ENCODE measurements around the gene RNASE1. TPM values are rescaled to one million over a fixed set of nuclear protein-coding genes. Genes with fewer than 3 reads are reported as not detected.

Gene RNASE1
- total RNA-seq, 1 donor from 2014 or later = 609 TPM

DNA sequence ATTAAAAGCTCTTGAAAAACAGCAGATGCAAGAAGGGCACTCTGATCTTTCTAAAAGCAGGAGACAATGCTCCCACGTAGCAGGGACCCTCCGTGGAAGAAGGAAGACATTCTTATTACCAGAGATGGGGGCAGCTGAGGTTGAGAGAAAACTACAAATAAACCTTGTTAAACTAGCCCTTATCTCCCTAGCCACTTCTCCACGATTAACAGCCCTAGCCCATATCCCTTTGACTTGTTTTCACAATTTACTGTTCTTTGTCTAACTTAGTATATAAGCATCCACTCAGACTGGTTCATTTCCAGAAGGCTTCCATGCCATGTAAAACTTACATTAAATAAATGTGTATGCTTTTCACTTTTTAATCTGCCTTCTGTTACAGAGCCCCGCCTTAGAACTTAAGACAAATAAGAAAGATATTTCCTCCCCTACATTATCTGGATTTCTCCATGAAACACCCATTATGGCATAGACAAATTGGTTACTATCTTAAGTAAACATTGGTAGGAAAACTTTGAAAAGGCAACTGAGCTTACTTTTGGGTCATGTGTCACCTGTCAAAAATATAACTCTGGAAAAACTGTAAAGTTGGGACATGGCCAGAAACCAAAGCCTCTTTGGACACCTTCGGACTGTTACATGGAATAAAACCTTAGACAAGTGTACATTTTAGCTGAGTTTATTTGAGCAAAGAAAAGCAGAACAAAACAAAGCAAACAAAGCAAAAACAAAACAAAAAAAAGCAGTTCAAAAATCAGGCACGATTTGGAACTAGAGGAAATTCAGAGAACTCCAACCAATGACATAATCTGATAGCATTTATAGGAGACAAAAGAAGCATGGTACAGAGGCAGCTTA is 4.9 kb upstream of the RNASE1 start:
- no peak for DNase-seq (ENCODE audit: low spot score)

DNA sequence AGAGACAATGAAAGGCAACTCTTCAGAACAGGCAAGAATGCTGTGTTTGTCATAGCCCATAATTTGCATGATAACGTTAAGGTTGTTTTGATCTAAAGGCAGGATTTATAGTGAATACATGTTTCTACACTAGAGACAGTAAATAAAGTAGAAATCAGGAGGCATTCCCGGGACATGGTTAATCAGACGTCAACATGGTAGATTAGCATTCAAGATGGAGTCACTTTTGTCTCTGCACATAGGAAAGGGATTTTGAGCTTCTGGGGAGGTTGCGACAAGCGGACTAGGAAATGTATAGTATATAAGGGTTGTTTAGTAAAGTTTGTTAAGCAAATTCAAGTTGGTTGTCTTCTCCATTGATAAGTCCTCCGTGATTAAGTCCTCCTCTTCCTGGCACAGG is 2.8 kb upstream of the RNASE1 start:
- no peak for DNase-seq (ENCODE audit: low spot score)

DNA sequence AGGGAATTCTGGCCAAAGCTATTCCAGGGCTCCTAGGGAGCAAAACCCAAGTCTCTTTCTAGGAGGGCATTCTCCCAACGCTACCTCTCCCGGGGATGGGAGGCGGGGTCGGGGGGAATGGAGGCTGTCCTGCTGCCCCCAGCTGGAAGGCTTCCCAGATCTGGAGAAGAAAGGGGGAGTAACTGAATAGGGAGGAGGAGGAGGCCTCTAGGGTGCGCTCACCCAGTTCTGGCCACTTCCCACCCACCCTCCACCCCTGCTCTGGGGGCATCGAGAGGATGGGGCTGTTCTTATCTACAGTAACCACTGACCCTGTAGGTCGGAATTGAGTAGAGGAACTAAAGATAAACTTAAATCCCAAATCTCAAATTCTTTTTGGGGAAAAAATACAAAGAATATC is 579 bp upstream of the RNASE1 start:
- no peak for DNase-seq (ENCODE audit: low spot score)

DNA sequence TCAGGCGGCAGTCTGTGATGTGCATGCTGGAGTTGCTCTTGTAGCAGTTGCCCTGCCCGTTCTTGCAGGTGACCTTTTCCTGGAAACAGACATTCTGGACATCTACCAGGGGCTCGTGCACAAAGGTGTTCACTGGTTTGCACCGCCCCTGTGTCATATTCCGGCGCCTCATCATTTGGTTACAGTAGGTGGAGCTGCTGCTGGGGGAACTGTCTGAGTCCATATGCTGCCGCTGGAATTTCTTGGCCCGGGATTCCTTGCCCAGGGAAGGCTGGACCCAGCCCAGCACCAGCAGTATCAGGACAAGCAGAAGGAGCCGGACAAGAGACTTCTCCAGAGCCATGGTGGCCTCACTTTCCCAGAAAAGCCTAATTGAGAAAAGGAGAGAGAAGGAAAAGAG is 918 bp downstream of the RNASE1 start:
- DNase-seq (ENCODE audit: low spot score) = peak; percentile 38

DNA sequence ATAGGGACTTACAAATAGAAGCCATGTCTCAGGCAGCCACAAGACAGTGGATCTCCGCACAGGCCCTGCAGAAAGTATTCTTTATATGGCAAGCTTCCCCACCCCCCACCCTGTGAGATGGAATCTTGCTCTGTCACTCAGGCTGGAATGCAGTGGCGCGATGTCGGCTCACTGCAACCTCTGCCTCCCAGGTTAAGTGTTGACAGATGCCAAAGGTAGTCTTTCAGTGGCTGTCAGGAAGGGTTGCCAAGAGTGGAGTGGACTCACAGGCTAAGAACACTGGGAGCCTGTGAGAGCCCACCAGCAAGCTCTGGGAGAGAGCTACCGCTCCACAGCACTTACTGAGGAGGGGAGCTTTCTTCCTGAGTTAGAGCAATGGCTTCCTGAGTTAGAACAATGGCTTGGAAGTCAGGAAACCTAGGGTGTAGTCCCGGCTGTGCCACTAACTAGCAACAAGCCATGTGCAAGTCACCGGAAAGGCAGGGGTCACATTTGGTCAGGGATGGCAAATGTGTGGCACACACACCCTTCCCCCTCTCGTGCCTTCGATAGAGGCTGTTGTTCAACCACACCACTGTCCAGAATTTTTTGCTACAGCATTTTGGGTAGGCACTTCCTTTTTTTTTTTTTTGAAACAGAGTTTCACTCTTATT is 2.6 kb downstream of the RNASE1 start:
- DNase-seq (ENCODE audit: low spot score) = peak; percentile 45

DNA sequence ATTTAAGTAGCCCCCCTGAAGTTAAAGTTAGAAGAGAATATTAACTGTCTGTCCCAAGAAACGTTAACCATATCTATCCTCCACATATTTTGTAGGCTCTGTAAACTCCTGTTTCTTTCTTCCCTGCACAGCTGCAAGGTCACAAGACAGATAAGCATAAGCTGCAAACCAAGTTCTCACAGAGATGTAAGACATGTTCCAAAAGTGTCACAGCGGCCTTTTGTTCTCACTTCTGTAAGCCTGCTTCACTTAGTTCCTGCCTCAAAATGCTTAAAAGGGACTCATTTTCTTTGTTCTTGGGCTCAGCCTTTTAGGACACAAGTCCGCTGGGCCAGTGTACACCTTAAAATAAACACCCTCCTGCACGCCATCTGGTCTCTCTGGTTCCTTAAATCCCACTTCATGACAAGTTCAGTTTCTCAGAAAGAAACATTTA is 3.2 kb downstream of the RNASE1 start:
- DNase-seq (ENCODE audit: low spot score) = no peak

DNA sequence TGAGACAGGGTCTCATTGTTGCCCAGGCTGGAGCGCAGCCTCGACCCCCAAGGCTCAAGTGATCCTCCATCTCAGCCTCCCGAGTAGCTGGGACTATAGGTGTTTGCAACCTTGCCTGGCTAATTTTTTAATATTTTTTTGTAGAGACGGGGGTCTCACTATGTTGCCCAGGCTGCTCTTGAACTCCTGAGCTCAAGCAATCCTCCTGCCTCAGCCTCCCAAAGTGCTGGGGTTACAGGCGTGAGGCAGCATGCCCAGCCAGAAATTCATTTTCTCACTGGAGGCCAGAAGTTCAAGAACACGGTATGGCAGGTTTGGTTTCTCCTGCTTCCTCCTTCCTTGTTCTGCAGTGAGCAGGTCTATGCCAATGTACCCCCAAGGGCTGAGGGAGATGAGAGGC is 3.7 kb downstream of the RNASE1 start:
- no peak for DNase-seq (ENCODE audit: low spot score)

DNA sequence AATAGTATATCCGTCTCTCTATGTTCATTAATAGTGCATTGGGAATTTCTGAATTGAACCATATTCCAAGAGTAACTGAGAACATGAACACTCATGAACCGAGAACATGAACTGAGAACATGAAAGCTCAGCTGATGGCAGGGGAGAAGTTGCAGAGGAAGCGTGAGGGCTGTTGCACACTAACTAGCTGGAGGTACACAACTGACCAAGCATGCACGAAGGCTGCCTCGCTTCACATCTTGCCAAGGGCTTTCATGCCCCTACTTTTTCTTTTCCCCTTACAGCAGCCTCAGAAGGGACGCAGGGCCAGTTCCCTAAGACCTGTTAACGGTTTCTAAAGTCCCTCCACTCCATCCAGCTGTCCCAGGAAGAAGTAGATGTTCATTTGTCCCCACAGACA is 4.3 kb downstream of the RNASE1 start:
- no peak for DNase-seq (ENCODE audit: low spot score)

DNA sequence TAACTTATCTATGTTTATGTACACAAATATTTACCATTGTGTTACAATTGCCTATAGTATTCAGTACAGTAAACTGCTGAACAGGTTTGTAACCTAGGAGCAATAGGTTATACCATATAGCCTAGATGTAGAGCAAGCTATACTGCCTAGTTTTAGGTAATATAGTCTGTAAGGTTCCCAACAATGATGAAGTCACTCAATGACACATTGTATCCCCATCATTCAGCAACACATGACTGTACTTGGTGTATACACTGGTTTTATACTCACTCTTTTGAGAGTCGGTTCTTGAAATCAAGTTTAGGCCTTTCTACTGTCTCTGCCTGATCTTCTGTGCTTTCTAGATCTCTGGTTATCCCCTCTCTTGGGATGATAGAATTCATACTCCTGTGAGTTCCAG is 5.5 kb downstream of the RNASE1 start:
- no peak for DNase-seq (ENCODE audit: low spot score)

DNA sequence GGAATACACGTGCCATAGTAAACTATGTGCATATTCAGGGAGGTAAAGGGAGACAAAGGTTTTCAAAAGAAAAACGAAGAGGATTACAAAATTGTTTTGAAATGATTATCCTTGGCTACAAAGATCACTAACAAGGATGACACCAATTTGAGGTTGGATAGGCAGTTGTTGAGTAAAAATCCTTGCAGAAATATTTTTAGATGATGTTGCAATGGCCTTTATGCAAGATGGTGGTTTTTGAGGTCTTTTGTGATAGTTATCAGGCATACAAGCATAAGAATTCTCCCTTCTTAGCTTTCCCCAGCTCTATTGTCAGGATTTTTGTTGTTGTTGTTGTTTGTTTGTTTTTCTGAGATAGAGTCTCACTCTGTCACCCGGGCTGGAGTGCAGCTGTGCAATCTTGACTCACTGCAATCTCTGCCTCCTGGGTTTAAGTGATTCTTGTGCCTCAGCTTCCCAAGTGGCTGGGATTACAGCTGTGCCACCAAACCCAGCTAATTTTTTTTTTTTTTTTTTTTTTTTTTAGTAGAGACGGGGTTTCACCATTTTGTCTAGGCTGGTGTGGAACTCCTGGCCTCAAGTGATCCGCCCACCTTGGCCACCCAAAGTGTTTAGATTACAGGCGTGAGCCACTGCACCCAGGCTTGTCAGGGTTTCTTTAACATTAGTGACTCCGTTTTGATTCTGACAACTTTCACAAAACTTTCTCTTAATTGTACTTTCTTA is 7.8 kb downstream of the RNASE1 start:
- no peak for DNase-seq (ENCODE audit: low spot score)

DNA sequence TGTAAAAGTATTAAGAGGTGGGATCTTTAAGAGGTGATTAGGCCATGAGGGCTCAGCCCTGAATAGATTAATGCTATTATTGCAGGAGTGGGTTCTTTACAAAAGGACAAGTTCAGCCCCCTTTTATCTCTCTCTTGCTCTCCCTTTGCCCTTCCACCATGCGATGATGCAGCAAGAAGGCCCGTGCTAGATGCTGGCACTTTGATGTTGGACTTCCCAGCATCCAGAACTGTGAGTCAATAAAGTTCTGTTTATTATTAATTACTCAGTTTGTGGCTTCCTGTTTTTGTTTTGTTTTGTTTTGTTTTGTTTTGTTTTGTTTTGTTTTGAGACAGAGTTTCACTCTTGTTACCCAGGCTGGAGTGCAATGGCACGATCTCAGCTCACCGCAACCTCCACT is 10.1 kb downstream of the RNASE1 start:
- no peak for DNase-seq (ENCODE audit: low spot score)

DNA sequence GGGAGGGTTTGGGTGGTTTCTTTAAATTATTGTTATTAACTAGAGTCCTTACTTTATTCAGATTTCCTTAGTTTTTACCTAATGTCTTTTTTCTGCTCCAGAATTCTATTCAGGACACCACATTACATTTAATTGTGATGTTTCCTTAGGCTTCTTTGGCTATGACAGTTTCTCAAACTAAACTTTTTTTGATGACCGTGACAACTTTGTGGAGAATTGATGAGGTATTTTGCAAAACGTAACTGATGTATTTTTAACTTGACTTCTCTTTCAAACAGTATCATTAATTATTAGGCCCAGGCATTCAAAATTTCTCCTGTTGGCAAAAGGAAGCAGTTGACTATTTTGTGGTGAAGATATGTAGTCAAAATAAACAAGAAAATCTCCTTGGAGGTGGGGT is 11.0 kb downstream of the RNASE1 start:
- DNase-seq (ENCODE audit: low spot score) = no peak

DNA sequence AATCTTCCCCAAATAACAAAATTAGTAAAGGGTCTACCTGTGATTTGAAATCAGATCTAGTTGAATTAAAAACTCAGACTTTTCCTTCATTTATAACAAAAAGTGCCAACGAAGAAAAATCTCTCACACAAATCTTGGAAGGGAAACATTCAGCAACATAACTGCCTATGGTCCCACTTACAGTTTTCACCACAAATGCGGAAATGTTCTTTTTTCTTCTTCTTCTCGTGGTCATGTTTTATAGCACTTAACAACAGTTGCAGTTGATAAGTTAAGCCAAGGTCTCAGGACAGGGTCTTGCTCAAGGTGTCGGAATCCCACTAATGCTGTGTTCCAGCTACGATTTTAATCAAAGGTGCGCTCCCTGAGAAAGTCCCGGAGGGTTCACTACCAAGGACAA is 11.5 kb downstream of the RNASE1 start:
- no peak for DNase-seq (ENCODE audit: low spot score)

DNA sequence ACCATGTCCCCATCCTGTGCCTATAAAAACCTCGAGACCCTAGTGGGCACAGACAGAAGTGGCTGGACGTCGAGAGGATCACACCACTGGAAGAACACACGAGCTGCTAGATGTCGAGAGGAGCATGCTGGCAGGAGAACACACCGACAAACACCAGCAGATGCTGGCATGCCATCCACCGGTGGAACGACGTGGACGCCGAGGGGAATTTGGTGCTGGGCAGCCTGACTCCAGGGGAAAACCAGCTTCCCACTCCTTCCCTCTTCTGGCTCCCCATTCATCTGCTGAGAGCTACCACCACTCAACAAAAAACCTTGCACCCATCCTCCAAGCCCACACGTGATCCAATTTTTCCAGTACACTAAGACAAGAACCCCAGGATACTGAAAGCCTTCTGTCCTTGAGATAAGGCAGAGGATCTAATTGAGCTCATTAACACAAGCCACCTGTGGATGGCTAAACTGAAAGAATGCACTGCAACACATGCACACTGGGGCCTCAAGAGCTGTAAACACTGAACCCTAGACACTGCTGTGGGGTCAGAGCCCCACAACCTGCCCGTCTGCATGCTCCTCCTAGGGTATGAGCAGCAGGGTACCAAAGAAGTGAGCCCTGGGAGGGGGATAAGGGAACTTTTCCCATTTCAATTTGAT is 12.1 kb downstream of the RNASE1 start:
- no peak for DNase-seq (ENCODE audit: low spot score)

DNA sequence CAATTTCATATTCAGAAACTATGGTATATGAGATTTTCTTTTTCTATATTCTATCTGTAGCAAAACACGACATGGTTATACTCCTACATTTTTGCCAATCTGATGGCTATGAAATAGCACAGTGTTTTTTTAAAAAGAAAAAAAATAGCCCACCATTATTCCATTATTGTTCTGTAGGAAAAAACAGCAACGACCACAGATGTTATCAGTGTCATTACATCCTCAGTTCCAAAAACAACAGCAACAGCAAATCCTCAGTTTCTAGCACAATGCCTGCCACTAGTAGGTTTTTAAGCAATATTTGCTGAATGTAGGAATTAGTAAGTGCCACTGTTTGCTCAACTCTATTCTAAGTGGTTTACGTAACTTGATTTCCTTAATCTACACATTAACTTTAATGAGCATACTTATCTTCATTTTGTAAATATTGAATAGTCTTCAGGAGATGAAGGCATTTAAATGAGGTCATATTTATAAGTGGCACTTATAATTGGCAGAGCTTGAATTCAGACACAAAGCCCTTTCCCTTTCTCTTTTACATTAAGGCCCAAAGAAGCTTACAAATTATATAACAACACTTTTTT is 13.3 kb downstream of the RNASE1 start:
- DNase-seq (ENCODE audit: low spot score) = no peak

DNA sequence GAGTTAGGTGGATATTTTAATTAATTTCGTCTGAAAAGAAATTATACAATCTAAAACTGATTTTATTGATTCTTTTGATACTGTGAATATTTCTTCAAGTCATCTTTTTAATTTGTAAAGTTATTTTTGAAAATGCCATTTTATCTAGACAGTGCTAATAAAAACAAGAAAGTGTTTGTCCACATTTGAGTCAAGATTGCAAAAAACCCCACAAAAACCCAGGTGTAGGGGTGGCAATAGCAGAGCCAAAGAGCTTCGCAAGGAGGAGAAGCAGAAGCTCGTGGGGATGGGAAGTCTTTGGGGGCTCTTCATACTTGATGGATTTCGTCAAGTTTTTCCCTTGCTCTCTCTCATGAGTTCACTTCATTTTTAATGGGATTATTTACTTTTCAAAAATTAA is 15.6 kb downstream of the RNASE1 start:
- DNase-seq (ENCODE audit: low spot score) = no peak

DNA sequence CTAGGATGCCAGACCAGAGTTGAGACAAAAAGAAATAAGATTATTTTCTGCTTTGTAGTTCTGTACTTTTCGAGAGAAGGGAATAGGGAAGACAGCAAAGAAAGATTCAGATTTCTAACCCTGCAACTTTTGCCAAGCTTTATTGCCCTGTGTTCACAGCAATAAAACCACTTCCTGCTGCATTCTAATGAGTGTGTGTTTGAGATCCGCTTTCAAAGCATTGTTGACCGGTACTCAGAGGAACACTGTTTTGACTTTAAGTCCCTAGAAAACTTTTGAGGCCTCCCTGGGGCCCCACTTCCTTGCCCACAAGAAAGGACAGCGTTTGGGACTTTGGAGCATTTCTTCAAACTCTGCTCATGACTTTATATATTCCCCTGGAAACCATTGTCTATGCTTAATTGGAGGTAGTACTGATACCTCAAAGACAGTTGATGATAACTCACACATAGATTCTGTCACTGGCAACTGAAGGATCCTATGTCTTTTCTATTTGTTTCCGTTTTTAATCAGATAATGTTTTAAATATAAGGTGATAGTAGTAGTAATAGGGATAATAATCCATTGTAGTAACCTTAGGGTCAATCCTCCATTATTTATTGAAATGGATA is 20.3 kb downstream of the RNASE1 start:
- DNase-seq (ENCODE audit: low spot score) = no peak

DNA sequence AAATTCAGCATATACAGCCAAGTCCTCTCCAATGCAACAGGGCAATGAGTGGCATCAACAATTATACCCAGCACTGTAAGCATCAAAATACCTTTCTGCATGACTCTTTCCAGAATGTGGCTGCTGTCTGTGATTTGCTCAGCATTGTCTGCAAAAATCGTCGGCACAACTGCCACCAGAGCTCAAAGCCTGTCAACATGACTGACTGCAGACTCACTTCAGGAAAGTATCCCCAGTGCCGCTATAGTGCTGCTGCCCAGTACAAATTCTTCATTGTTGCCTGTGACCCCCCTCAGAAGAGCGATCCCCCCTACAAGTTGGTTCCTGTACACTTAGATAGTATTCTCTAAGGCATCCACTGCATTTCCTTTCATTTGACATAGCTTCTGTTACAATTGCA is 20.8 kb downstream of the RNASE1 start:
- no peak for DNase-seq (ENCODE audit: low spot score)

DNA sequence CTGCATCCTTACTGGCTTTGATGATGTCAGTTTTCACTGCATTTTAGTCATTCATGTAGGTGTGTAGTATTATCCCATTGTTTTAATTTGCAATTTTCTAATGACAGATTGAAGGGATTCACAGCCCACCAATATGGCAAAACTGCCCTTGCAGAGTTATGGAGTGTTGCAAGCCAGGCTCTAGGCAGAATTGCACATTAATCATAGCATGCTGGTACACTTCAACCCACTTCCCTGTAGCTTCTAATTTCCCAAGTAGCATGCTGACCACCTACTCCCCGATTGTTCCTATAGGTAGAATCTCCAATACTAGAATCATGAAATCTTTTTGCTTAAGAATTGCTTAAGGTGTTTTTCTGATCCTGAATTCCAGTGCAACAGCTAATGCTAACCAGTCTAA is 26.7 kb downstream of the RNASE1 start:
- no peak for DNase-seq (ENCODE audit: low spot score)

DNA sequence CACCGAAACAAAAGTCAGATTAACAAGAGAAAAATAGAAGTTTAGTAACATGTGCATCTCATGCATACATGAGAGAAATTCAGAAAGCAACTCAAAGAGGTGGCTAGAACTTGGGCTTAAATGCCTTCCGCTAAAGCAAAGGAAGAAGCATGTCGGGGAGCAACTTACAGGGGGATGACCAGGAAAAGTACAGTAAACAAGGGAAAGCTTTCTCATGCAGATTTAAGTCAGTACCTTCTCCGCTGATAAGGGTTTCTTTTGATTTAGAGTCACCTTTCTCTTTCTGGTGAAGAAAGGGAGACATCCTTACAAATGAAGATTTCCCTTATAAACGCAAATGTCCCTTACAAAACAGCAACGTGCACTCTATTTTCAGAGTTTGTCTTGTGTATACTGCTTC is 27.6 kb downstream of the RNASE1 start:
- DNase-seq (ENCODE audit: low spot score) = no peak

DNA sequence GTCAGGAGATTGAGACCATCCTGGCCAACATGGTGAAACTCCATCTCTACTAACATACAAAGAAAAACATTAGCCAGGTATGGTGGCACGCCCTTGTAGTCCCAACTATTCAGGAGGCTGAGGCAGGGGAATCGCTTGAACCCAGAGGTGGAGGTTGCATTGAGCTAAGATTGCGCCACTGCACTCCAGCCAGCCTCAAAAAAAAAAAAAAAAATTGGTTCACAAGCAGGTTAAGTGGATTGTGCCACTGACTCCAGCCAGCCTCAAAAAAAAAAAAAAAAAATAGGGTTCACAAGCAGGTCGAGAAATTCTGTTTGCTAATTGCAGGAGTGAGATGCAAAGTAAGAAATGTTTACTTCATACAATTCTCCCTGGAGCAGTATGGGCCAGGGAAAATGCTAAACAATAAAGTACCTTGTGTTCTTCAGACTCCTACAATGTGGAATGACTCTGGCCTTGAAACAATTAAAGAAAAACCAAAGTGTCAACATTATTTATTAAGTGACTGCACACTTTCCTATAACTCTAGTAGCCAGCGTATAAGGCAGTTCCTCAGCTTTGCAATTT is 28.3 kb downstream of the RNASE1 start:
- DNase-seq (ENCODE audit: low spot score) = no peak

Data from mucosa of gallbladder (tissue), 1 donor.